ENCODE data around the gene MRAS. TPM values are rescaled to one million over a fixed set of nuclear protein-coding genes. Genes with fewer than 3 reads are reported as not detected.

The MRAS gene
- polyA plus RNA-seq, 1 donor from 2014 or later, result 52.8 TPM

- Histone ChIP-seq H3F3A (ENCODE audit: insufficient read depth, low read length, poor library complexity, severe bottlenecking) (no peaks in the 10 kb centered on the region), H4K20me1 (ENCODE audit: insufficient read depth) (no peaks in the 10 kb centered on the region), H3K36me3 (ENCODE audit: insufficient read depth, low read length) (no peaks in the 10 kb centered on the region), H3K27me3 (ENCODE audit: insufficient read depth, low read depth, low read length) (no peaks in the 10 kb centered on the region), H3K79me2 (replicated peaks; ENCODE audit: insufficient read depth, low read length) (no peaks in the 10 kb centered on the region), H3K9ac (ENCODE audit: low read length) (no peak overlapping the region), H3K4me2 (ENCODE audit: low read length) (no peak overlapping the region), H3K4me3 (ENCODE audit: low read length) (no peak overlapping the region), H3K27ac (ENCODE audit: low read length) (no peak overlapping the region), H3K9me2 (ENCODE audit: insufficient read depth, low read length) (no peaks in the 10 kb centered on the region), H2AFZ (ENCODE audit: low read depth, low read length) (no peak overlapping the region), H3K9me3 (ENCODE audit: low read length) (no peaks in the 10 kb centered on the region)
- TF ChIP-seq POLR2AphosphoS5 (IDR thresholded peaks at IDR 0.05) (no peak), EP300 (conservative IDR thresholded peaks at IDR 0.05; ENCODE audit: poor library complexity, severe bottlenecking) (no peak), SMC3 (conservative IDR thresholded peaks at IDR 0.05; ENCODE audit: poor library complexity) (no peak), TAF1 (IDR thresholded peaks at IDR 0.05; ENCODE audit: low read depth) (no peak), RAD21 (conservative IDR thresholded peaks at IDR 0.05) (no peak), MXI1 (conservative IDR thresholded peaks at IDR 0.05; ENCODE audit: poor library complexity, severe bottlenecking) (no peak), EZH2 (IDR thresholded peaks at IDR 0.05; ENCODE audit: borderline replicate concordance, insufficient read depth, low read length, poor library complexity, severe bottlenecking) (no peak)
- TF ChIP-seq, protein P1, sequence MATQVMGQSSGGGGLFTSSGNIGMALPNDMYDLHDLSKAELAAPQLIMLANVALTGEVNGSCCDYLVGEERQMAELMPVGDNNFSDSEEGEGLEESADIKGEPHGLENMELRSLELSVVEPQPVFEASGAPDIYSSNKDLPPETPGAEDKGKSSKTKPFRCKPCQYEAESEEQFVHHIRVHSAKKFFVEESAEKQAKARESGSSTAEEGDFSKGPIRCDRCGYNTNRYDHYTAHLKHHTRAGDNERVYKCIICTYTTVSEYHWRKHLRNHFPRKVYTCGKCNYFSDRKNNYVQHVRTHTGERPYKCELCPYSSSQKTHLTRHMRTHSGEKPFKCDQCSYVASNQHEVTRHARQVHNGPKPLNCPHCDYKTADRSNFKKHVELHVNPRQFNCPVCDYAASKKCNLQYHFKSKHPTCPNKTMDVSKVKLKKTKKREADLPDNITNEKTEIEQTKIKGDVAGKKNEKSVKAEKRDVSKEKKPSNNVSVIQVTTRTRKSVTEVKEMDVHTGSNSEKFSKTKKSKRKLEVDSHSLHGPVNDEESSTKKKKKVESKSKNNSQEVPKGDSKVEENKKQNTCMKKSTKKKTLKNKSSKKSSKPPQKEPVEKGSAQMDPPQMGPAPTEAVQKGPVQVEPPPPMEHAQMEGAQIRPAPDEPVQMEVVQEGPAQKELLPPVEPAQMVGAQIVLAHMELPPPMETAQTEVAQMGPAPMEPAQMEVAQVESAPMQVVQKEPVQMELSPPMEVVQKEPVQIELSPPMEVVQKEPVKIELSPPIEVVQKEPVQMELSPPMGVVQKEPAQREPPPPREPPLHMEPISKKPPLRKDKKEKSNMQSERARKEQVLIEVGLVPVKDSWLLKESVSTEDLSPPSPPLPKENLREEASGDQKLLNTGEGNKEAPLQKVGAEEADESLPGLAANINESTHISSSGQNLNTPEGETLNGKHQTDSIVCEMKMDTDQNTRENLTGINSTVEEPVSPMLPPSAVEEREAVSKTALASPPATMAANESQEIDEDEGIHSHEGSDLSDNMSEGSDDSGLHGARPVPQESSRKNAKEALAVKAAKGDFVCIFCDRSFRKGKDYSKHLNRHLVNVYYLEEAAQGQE (IDR thresholded peaks at IDR 0.05; ENCODE audit: borderline replicate concordance), result no peak
- TF ChIP-seq, protein P2, sequence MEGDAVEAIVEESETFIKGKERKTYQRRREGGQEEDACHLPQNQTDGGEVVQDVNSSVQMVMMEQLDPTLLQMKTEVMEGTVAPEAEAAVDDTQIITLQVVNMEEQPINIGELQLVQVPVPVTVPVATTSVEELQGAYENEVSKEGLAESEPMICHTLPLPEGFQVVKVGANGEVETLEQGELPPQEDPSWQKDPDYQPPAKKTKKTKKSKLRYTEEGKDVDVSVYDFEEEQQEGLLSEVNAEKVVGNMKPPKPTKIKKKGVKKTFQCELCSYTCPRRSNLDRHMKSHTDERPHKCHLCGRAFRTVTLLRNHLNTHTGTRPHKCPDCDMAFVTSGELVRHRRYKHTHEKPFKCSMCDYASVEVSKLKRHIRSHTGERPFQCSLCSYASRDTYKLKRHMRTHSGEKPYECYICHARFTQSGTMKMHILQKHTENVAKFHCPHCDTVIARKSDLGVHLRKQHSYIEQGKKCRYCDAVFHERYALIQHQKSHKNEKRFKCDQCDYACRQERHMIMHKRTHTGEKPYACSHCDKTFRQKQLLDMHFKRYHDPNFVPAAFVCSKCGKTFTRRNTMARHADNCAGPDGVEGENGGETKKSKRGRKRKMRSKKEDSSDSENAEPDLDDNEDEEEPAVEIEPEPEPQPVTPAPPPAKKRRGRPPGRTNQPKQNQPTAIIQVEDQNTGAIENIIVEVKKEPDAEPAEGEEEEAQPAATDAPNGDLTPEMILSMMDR (IDR thresholded peaks at IDR 0.05; ENCODE audit: poor library complexity, severe bottlenecking), result no peak
These were observed 3.6 kb upstream of the MRAS start for GRCh38 chr3:138344754-138345153.

DNA sequence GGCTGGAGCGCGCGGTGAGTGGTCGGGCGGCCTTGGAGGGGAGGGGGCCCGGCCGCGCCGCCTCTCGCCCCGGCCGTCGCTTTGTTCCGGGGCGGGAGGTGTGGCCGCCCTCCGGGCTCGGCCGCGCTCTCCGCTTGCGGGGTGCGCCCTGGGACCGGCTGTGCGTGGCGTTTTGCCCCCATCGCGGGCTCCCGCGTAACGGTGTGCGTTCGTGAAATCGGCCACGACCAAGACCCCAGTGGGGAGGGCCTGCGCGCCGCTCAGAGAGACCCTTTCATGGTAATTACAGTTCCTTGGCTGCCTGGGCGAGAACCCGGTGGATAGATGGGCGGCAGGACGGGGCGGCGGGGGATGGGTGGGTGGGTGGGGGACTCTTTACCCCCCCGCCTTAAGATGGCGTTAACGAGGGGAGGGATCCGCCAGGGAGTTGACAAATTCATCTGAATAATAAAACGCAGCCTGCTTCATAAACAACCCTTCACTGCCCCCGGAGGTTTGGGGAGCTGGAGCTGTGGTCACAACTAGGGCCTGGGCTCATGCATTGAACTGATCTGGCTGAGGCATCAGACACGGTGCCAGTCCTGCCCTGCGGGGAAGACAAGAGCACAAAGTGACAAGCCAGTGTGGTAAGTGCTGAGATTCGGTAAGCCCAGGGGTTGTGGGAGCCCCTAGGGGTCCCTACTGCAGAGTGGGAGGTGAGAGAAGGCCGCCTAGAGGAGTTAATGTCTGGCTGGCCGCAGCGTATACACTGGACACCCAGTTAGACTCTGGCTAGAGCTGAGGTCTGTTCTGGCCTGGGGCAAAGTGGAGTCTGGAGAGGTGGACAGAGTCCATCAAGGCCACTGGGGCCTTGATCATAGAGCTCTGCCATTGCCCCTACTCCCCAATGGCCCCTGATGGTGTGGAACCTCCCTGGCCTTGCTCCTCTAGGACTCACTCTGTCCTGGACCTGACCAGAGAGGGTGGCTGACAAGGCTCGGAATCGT, 668 bp downstream of the MRAS start:
- Histone ChIP-seq H3K4me3 (ENCODE audit: low read length) (peak overlapping the region; percentile 74), H3K79me2 (replicated peaks; ENCODE audit: insufficient read depth, low read length) (no peaks in the 10 kb centered on the region), H3K27ac (ENCODE audit: low read length) (peak overlapping the region; percentile 51), H3K9me3 (ENCODE audit: low read length) (no peaks in the 10 kb centered on the region), H2AFZ (ENCODE audit: low read depth, low read length) (peak overlapping the region; percentile 45), H3F3A (ENCODE audit: insufficient read depth, low read length, poor library complexity, severe bottlenecking) (no peaks in the 10 kb centered on the region), H3K27me3 (ENCODE audit: insufficient read depth, low read depth, low read length) (no peaks in the 10 kb centered on the region), H3K9me2 (ENCODE audit: insufficient read depth, low read length) (no peaks in the 10 kb centered on the region), H3K9ac (ENCODE audit: low read length) (peak overlapping the region; percentile 80), H3K4me2 (ENCODE audit: low read length) (peak overlapping the region; percentile 54), H4K20me1 (ENCODE audit: insufficient read depth) (no peaks in the 10 kb centered on the region), H3K36me3 (ENCODE audit: insufficient read depth, low read length) (no peaks in the 10 kb centered on the region)
- TF ChIP-seq POLR2AphosphoS5 (IDR thresholded peaks at IDR 0.05), result no peak
- no peak for TF ChIP-seq MXI1 (conservative IDR thresholded peaks at IDR 0.05; ENCODE audit: poor library complexity, severe bottlenecking)
- TF ChIP-seq TAF1 (IDR thresholded peaks at IDR 0.05; ENCODE audit: low read depth), result no peak
